H9 (cell line): ENCODE measurements around the gene DTHD1. TPM values are rescaled to one million over a fixed set of nuclear protein-coding genes. Genes with fewer than 3 reads are reported as not detected.
A peak's percentile ranks its signal among the peaks of the same experiment; 100 is the strongest.

Source experiments
- DNase-seq: peaks from one replicate; pipeline ENCODE4 v3.0.0-alpha.2; 2017
- H2AFZ ChIP-seq: one replicate; pipeline ENCODE4 v1.6.1; 2013; ENCODE audit warnings: mild to moderate bottlenecking, low read length, control low read depth, moderate library complexity
- H2AK5ac ChIP-seq: 2 replicates; pipeline ENCODE4 v1.6.1; 2013; ENCODE audit warnings: low read length, control low read depth, mixed read lengths; ENCODE audit not compliant: insufficient read length
- H2BK120ac ChIP-seq: one replicate; pipeline ENCODE4 v1.6.1; 2013; ENCODE audit warnings: low read depth, mild to moderate bottlenecking, low read length, control low read depth, inconsistent platforms; ENCODE audit not compliant: poor library complexity, severe bottlenecking
- H2BK12ac ChIP-seq: 2 replicates; pipeline ENCODE4 v1.6.1; 2013; ENCODE audit warnings: low read length, control low read depth, mixed read lengths, low read depth; ENCODE audit not compliant: insufficient read length
- H2BK15ac ChIP-seq: 2 replicates; pipeline ENCODE4 v1.6.1; 2013; ENCODE audit warnings: low read depth, low read length, control low read depth
- H2BK20ac ChIP-seq: one replicate; pipeline ENCODE4 v1.6.1; 2013; ENCODE audit warnings: low read depth, mild to moderate bottlenecking, low read length, control low read depth, inconsistent platforms; ENCODE audit not compliant: poor library complexity, severe bottlenecking
- H2BK5ac ChIP-seq: 2 replicates; pipeline ENCODE4 v1.6.1; 2013; ENCODE audit warnings: low read length, control low read depth, mixed read lengths; ENCODE audit not compliant: insufficient read length
- H3K14ac ChIP-seq: 2 replicates; pipeline ENCODE4 v1.6.1; 2013; ENCODE audit warnings: low read length, control low read depth; ENCODE audit not compliant: insufficient read depth
- H3K18ac ChIP-seq: 2 replicates; pipeline ENCODE4 v1.6.1; 2013; ENCODE audit warnings: low read depth, mild to moderate bottlenecking, mixed read lengths, low read length, control low read depth; ENCODE audit not compliant: insufficient read length
- H3K23ac ChIP-seq: 2 replicates; pipeline ENCODE4 v1.6.1; 2013; ENCODE audit warnings: low read length, control low read depth, mixed read lengths, low read depth; ENCODE audit not compliant: insufficient read length
- H3K23me2 ChIP-seq: 2 replicates; pipeline ENCODE4 v1.6.1; 2013; ENCODE audit warnings: low read depth, mild to moderate bottlenecking, mixed read lengths, low read length, control low read depth; ENCODE audit not compliant: insufficient read length, poor library complexity, severe bottlenecking
- H3K27ac ChIP-seq: 2 replicates; pipeline ENCODE4 v1.5.1; 2013; ENCODE audit warnings: low read length, control low read depth, mixed read lengths, low read depth; ENCODE audit not compliant: insufficient read length
- H3K27me3 ChIP-seq: 2 replicates; pipeline ENCODE4 v1.6.1; 2013; ENCODE audit warnings: low read length, control low read depth, inconsistent platforms; ENCODE audit not compliant: insufficient read depth
- H3K4ac ChIP-seq: 2 replicates; pipeline ENCODE4 v1.6.1; 2013; ENCODE audit warnings: low read depth, mild to moderate bottlenecking, control low read depth, inconsistent platforms, low read length, moderate library complexity
- H3K4me1 ChIP-seq: 2 replicates; pipeline ENCODE4 v1.6.1; 2013; ENCODE audit warnings: low read length, control low read depth, inconsistent platforms; ENCODE audit not compliant: insufficient read depth
- H3K4me2 ChIP-seq: 2 replicates; pipeline ENCODE4 v1.6.1; 2013; ENCODE audit warnings: low read length, control low read depth, mixed read lengths; ENCODE audit not compliant: insufficient read length, insufficient read depth
- H3K56ac ChIP-seq: 2 replicates; pipeline ENCODE4 v1.6.1; 2013; ENCODE audit warnings: low read depth, mild to moderate bottlenecking, mixed read lengths, low read length, control low read depth; ENCODE audit not compliant: insufficient read length
- H3K79me1 ChIP-seq: 2 replicates; pipeline ENCODE4 v1.6.1; 2013; ENCODE audit warnings: low read depth, mild to moderate bottlenecking, moderate library complexity, low read length, control low read depth, inconsistent platforms; ENCODE audit not compliant: insufficient read depth, poor library complexity, severe bottlenecking
- H3K79me2 ChIP-seq: 2 replicates; pipeline ENCODE4 v1.6.1; 2013; ENCODE audit warnings: low read length, control low read depth, inconsistent platforms; ENCODE audit not compliant: insufficient read depth
- H3K9ac ChIP-seq: 2 replicates; pipeline ENCODE4 v1.6.1; 2013; ENCODE audit warnings: low read length, control low read depth, mixed read lengths; ENCODE audit not compliant: insufficient read length; ENCODE audit errors: extremely low read depth
- H3K9me3 ChIP-seq: one replicate; pipeline ENCODE4 v1.6.1; 2013; ENCODE audit warnings: low read depth, low read length, inconsistent platforms; ENCODE audit not compliant: control insufficient read depth
- H3T11ph ChIP-seq: one replicate; pipeline ENCODE4 v1.6.1; 2013; ENCODE audit warnings: mild to moderate bottlenecking, low read length, control low read depth, inconsistent platforms
- H4K20me1 ChIP-seq: one replicate; pipeline ENCODE4 v1.6.1; 2013; ENCODE audit not compliant: control insufficient read depth, insufficient read length, insufficient read depth
- H4K5ac ChIP-seq: 2 replicates; pipeline ENCODE4 v1.6.1; 2013; ENCODE audit warnings: low read depth, mild to moderate bottlenecking, mixed read lengths, low read length, control low read depth; ENCODE audit not compliant: insufficient read length
- H4K8ac ChIP-seq: replicated peaks from 2 replicates; pipeline ENCODE4 v1.6.1; 2013; ENCODE audit warnings: low read length, control low read depth, mixed read lengths, low read depth; ENCODE audit not compliant: insufficient read length
- H4K91ac ChIP-seq: 2 replicates; pipeline ENCODE4 v1.6.1; 2013; ENCODE audit warnings: low read depth, mild to moderate bottlenecking, moderate library complexity, mixed read lengths, low read length, control low read depth; ENCODE audit not compliant: insufficient read length
- H3K27ac Mint-ChIP-seq, 3 experiments: 2 replicates in 2 of 3; 3 replicates in 1 of 3; pipeline ENCODE4 v1.8.0; 2020 to 2021; ENCODE audit warnings: mixed read lengths in 3 of 3, mild to moderate bottlenecking in 1 of 3, moderate library complexity in 1 of 3
- H3K27me3 Mint-ChIP-seq: 2 replicates; pipeline ENCODE4 v1.8.0; 2021; ENCODE audit warnings: low read depth, mild to moderate bottlenecking, moderate library complexity, mixed read lengths
- H3K36me3 Mint-ChIP-seq, 3 experiments: 2 replicates in 2 of 3; 3 replicates in 1 of 3; pipeline ENCODE4 v1.8.0; 2020 to 2021; ENCODE audit warnings: low read depth in 3 of 3, mixed read lengths in 3 of 3; ENCODE audit not compliant: insufficient read depth in 1 of 3
- H3K4me1 Mint-ChIP-seq, 2 experiments: 2 replicates each; pipeline ENCODE4 v1.8.0; 2020; ENCODE audit warnings: mixed read lengths in 2 of 2
- H3K4me3 Mint-ChIP-seq, 2 experiments: 2 replicates in 1 of 2; 3 replicates in 1 of 2; pipeline ENCODE4 v1.8.0; 2020 to 2021; ENCODE audit warnings: mild to moderate bottlenecking in 2 of 2, mixed read lengths in 2 of 2, moderate library complexity in 1 of 2
- H3K9me3 Mint-ChIP-seq, 2 experiments: 2 replicates in 1 of 2; 3 replicates in 1 of 2; pipeline ENCODE4 v1.8.0; 2020; ENCODE audit warnings: mild to moderate bottlenecking in 2 of 2, mixed read lengths in 2 of 2, moderate library complexity in 1 of 2
- CTCF ChIP-seq: fragments of 200-600 bp; sonication (generic); conservative IDR thresholded peaks from 3 replicates; pipeline ENCODE4 v1.8.0; 2021; ENCODE audit warnings: antibody characterized with exemption, mild to moderate bottlenecking
- WGBS: extraction: QIAGEN DNeasy Blood & Tissue Kit; methylation state at CpG from one replicate; pipeline ENCODE4 v1.1.7; 2013; ENCODE audit warnings: missing lambda C conversion rate, low lambda C conversion rate, mixed read lengths; ENCODE audit not compliant: insufficient read length; ENCODE audit errors: extremely low coverage; 5-methylcytosine and 5-hydroxymethylcytosine counted together
- total RNA-seq: library from RNA; stranded (reverse); gene quantifications from 2 replicates; pipeline ENCODE4 v1.2.1, GENCODE V29; 2021

DTHD1 gene
- total RNA-seq, 1 experiment from 2014 or later, result not detected

GRCh38 chr4:36256398-36256891, 25.0 kb upstream of the DTHD1 start:
- H2BK5ac ChIP-seq, result no peak overlapping the region
- Mint-ChIP-seq H3K4me1 (peaks cover 5 to 6% of the 10 kb centered on the region in 2 experiments), H3K4me3 (no peak overlapping the region), H3K36me3 (no peaks in the 10 kb centered on the region), H3K9me3 (no peaks in the 10 kb centered on the region), H3K27ac (no peak overlapping the region), H3K27me3 (no peaks in the 10 kb centered on the region)
- H4K20me1 ChIP-seq, result no peaks in the 10 kb centered on the region
- no peak for TF ChIP-seq CTCF
- no peak overlapping the region for H4K8ac ChIP-seq
- H3K4me1 ChIP-seq, result no peaks in the 10 kb centered on the region
- no peak overlapping the region for H3K9ac ChIP-seq
- H3K4ac ChIP-seq, result no peak overlapping the region
- DNase-seq, result no peak
- no peak overlapping the region for H2BK15ac ChIP-seq
- H3K27ac ChIP-seq, result no peak overlapping the region
- no peak overlapping the region for H3K56ac ChIP-seq
- H4K5ac ChIP-seq, result no peak overlapping the region
- WGBS, result no CpG with 5 or more reads among the region's 6 CpGs
- H2AK5ac ChIP-seq, result no peak overlapping the region
- no peaks in the 10 kb centered on the region for H3K79me1 ChIP-seq
- no peaks in the 10 kb centered on the region for H3K9me3 ChIP-seq
- no peak overlapping the region for H2BK12ac ChIP-seq
- H3K23me2 ChIP-seq, result no peaks in the 10 kb centered on the region
- no peak overlapping the region for H3K14ac ChIP-seq
- H2BK20ac ChIP-seq, result no peak overlapping the region
- no peak overlapping the region for H2BK120ac ChIP-seq
- H3K27me3 ChIP-seq, result no peaks in the 10 kb centered on the region
- no peak overlapping the region for H3K18ac ChIP-seq
- H3T11ph ChIP-seq, result no peak overlapping the region
- H3K79me2 ChIP-seq, result no peaks in the 10 kb centered on the region
- H3K4me2 ChIP-seq, result no peak overlapping the region
- H4K91ac ChIP-seq, result no peak overlapping the region
- H3K23ac ChIP-seq, result no peak overlapping the region
- peak overlapping the region; percentile 50 for H2AFZ ChIP-seq
